Liver (tissue), 9 donors: ENCODE results near the gene STK25. TPM values are rescaled to one million over a fixed set of nuclear protein-coding genes. Genes with fewer than 3 reads are reported as not detected.

Source experiments
- DNase-seq: peaks from one replicate; pipeline ENCODE4 v3.0.0-alpha.2; 2017; ENCODE audit warnings: low spot score
- H3K27ac ChIP-seq, 2 donors: one replicate each; pipeline ENCODE4 v1.7.0; 2013; ENCODE audit warnings: inconsistent platforms in 2 of 2, low read length in 2 of 2, control low read depth in 1 of 2, low read depth in 1 of 2, mild to moderate bottlenecking in 1 of 2
- H3K27me3 ChIP-seq, 4 donors: one replicate each; pipeline versions ENCODE4 v1.6.1 to v1.7.0; 2013; ENCODE audit warnings: low read length in 3 of 4, inconsistent platforms in 1 of 4, mild to moderate bottlenecking in 1 of 4, moderate library complexity in 1 of 4; ENCODE audit not compliant: control insufficient read depth in 4 of 4, insufficient read depth in 4 of 4
- H3K36me3 ChIP-seq, 4 donors: one replicate each; pipeline versions ENCODE4 v1.6.1 to v1.7.0; 2013; ENCODE audit warnings: low read length in 3 of 4, mild to moderate bottlenecking in 3 of 4, low read depth in 1 of 4, moderate library complexity in 1 of 4; ENCODE audit not compliant: control insufficient read depth in 4 of 4, insufficient read depth in 3 of 4
- H3K4me1 ChIP-seq, 4 donors: one replicate each; pipeline versions ENCODE4 v1.6.1 to v1.7.0; 2013; ENCODE audit warnings: low read length in 3 of 4, mild to moderate bottlenecking in 3 of 4, moderate library complexity in 1 of 4; ENCODE audit not compliant: control insufficient read depth in 4 of 4, insufficient read depth in 4 of 4
- H3K4me3 ChIP-seq, 3 donors: one replicate each; pipeline versions ENCODE4 v1.6.1 to v1.7.0; 2013; ENCODE audit warnings: low read length in 3 of 3, control low read depth in 1 of 3, low read depth in 1 of 3, mild to moderate bottlenecking in 1 of 3
- H3K9ac ChIP-seq, 2 donors: one replicate each; pipeline ENCODE4 v1.7.0; 2013; ENCODE audit warnings: low read length in 2 of 2, mild to moderate bottlenecking in 2 of 2, moderate library complexity in 2 of 2, control low read depth in 1 of 2, low read depth in 1 of 2
- H3K9me3 ChIP-seq, 4 donors: one replicate each; pipeline versions ENCODE4 v1.6.1 to v1.7.0; 2013; ENCODE audit warnings: low read length in 3 of 4; ENCODE audit not compliant: control insufficient read depth in 4 of 4
- FOXA1 ChIP-seq: IDR thresholded peaks from 2 replicates; pipeline ENCODE4 v1.6.1; 2016; ENCODE audit warnings: antibody characterized with exemption
- FOXA2 ChIP-seq: IDR thresholded peaks from 2 replicates; pipeline ENCODE4 v1.6.1; 2016; ENCODE audit warnings: antibody characterized with exemption
- HNF4A ChIP-seq, 2 donors: conservative IDR thresholded peaks; 2 replicates each; pipeline ENCODE4 v1.6.1; 2016; ENCODE audit warnings: antibody characterized with exemption in 2 of 2, mild to moderate bottlenecking in 2 of 2
- HNF4G ChIP-seq: IDR thresholded peaks from 2 replicates; pipeline ENCODE4 v1.6.1; 2016; ENCODE audit warnings: antibody characterized with exemption
- JUND ChIP-seq, 2 donors: IDR thresholded peaks; 2 replicates each; pipeline ENCODE4 v1.6.1; 2016; ENCODE audit warnings: antibody characterized with exemption in 2 of 2
- NR2F2 ChIP-seq: IDR thresholded peaks from 2 replicates; pipeline ENCODE4 v1.6.1; 2016; ENCODE audit warnings: antibody characterized with exemption
- RAD21 ChIP-seq, 2 donors: IDR thresholded peaks; 2 replicates each; pipeline ENCODE4 v1.6.1; 2016; ENCODE audit warnings: antibody characterized with exemption in 2 of 2, mild to moderate bottlenecking in 2 of 2
- RXRA ChIP-seq, 2 donors: IDR thresholded peaks; 2 replicates each; pipeline ENCODE4 v1.6.1; 2017 to 2018; ENCODE audit warnings: antibody characterized with exemption in 2 of 2, mild to moderate bottlenecking in 1 of 2
- WGBS: extraction: QIAGEN DNeasy Blood & Tissue Kit; methylation state at CpG from one replicate; pipeline ENCODE4 v1.1.7; 2013; 5-methylcytosine and 5-hydroxymethylcytosine counted together
- polyA plus RNA-seq, 2 donors: library from polyadenylated mRNA; stranded (reverse) in 1 of 2; unstranded in 1 of 2; fragments of 200-250 nt in 1 of 2; fragments of >200 nt in 1 of 2; fragmentation: Nextera tagmentation in 1 of 2; extraction: Ambion mirVana in 1 of 2; gene quantifications; one replicate each; pipeline versions ENCODE4 v1.2.1 to v1.2.3, GENCODE V29; 2013 to 2015
- total RNA-seq, 2 donors: library from RNA; depleted of rRNA; stranded (reverse); fragments of >200 nt; gene quantifications; one replicate each; pipeline ENCODE4 v1.2.3, GENCODE V29; 2014
- TF ChIP-seq, protein P1 (sequence below): IDR thresholded peaks from 2 replicates; pipeline ENCODE4 v1.6.1; 2016; ENCODE audit warnings: antibody characterized with exemption
- TF ChIP-seq, protein P2 (sequence below): fragments of 150-350 bp; IDR thresholded peaks from 2 replicates; pipeline ENCODE4 v1.5.1; 2017; ENCODE audit warnings: improper control_type of control experiment, low read depth, low read length; ENCODE audit not compliant: missing input control
- TF ChIP-seq, protein P3 (sequence below): IDR thresholded peaks from 2 replicates; pipeline ENCODE4 v1.6.1; 2016; ENCODE audit warnings: antibody characterized with exemption
- TF ChIP-seq, protein P4 (sequence below): IDR thresholded peaks from 2 replicates; pipeline ENCODE4 v1.6.1; 2016; ENCODE audit warnings: antibody characterized with exemption, mild to moderate bottlenecking
- donor health status: healthy.
- donor health status: healthy.
- donor health status: healthy.
- donor health status: healthy.
- donor health status: healthy.

STK25 gene
- total and polyA plus RNA-seq, 4 donors, result 43.4 to 85.6 (median 67.3) TPM

DNA sequence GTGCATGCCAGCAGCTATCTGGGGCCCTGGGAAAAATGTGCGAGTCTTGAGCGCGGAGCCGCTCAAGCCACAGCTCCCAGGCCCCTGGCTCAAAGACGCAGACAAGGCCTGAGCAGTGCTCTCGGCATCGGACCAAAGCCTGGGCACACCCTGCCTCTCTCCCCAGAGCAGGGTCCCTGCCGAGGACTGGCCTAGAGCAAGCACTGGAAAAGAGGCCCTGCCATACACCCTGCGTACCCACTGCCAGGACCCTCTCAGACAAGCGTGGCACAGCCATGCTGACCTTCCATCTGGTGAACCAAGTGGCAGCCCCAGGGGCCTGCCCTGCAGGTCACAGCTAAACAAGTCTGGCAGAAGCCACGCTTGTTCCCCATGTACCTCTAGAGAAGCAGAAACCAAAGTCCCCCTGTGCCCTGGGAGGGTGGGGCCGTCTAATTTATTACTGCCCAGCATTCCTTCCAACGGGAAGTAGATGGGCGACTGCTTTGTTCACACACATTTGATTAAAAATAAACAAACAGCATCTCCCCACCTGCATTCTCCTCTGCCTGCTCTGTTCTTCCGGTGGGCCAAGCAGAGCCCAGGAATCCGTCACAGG, 14.0 kb downstream of the STK25 start:
- TF ChIP-seq, protein P1, sequence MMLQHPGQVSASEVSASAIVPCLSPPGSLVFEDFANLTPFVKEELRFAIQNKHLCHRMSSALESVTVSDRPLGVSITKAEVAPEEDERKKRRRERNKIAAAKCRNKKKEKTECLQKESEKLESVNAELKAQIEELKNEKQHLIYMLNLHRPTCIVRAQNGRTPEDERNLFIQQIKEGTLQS, result no peak
- TF ChIP-seq RAD21 (IDR thresholded peaks at IDR 0.05), result no peak
- no peak for TF ChIP-seq RXRA (IDR thresholded peaks at IDR 0.05)
- TF ChIP-seq FOXA2, result no peak
- TF ChIP-seq NR2F2, result no peak
- no peak for TF ChIP-seq HNF4G
- no peak for TF ChIP-seq FOXA1
- Histone ChIP-seq H3K9ac (no peak overlapping the region), H3K9me3 (no peaks in the 10 kb centered on the region), H3K36me3 (peaks cover 15 to 73% (median 26%) of the 10 kb centered on the region in 4 donors), H3K27ac (no peak overlapping the region), H3K4me1 (no peaks in the 10 kb centered on the region), H3K4me3 (no peak overlapping the region), H3K27me3 (no peaks in the 10 kb centered on the region)
- DNase-seq, result no peak
- 94% methylated on average over 16 of the region's 16 CpGs for WGBS

DNA sequence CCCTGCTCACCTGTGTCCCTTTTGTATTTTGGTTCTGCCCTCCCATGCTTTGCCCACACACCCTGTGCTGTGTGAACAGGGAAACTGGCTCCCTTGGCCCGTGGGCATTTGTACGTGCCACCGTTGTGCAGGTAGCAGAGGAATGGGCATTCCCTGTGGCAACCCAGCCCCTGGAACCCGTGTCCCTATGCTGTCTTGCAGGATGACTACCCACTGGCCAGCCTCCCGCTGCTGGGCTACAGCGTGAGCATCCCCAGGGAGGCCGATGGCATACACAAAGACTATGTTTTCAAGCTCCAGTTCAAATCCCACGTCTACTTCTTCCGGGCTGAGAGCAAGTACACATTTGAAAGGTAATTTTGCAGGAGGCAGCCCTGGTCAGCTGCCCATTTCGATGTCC, 15.3 kb downstream of the STK25 start:
- TF ChIP-seq HNF4A (conservative IDR thresholded peaks at IDR 0.05) (no peak), JUND (IDR thresholded peaks at IDR 0.05) (no peak), RXRA (IDR thresholded peaks at IDR 0.05) (no peak)
- TF ChIP-seq, protein P2, sequence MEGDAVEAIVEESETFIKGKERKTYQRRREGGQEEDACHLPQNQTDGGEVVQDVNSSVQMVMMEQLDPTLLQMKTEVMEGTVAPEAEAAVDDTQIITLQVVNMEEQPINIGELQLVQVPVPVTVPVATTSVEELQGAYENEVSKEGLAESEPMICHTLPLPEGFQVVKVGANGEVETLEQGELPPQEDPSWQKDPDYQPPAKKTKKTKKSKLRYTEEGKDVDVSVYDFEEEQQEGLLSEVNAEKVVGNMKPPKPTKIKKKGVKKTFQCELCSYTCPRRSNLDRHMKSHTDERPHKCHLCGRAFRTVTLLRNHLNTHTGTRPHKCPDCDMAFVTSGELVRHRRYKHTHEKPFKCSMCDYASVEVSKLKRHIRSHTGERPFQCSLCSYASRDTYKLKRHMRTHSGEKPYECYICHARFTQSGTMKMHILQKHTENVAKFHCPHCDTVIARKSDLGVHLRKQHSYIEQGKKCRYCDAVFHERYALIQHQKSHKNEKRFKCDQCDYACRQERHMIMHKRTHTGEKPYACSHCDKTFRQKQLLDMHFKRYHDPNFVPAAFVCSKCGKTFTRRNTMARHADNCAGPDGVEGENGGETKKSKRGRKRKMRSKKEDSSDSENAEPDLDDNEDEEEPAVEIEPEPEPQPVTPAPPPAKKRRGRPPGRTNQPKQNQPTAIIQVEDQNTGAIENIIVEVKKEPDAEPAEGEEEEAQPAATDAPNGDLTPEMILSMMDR, result no peak
- TF ChIP-seq, protein P3, sequence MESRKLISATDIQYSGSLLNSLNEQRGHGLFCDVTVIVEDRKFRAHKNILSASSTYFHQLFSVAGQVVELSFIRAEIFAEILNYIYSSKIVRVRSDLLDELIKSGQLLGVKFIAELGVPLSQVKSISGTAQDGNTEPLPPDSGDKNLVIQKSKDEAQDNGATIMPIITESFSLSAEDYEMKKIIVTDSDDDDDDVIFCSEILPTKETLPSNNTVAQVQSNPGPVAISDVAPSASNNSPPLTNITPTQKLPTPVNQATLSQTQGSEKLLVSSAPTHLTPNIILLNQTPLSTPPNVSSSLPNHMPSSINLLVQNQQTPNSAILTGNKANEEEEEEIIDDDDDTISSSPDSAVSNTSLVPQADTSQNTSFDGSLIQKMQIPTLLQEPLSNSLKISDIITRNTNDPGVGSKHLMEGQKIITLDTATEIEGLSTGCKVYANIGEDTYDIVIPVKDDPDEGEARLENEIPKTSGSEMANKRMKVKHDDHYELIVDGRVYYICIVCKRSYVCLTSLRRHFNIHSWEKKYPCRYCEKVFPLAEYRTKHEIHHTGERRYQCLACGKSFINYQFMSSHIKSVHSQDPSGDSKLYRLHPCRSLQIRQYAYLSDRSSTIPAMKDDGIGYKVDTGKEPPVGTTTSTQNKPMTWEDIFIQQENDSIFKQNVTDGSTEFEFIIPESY, result no peak
- TF ChIP-seq, protein P4, sequence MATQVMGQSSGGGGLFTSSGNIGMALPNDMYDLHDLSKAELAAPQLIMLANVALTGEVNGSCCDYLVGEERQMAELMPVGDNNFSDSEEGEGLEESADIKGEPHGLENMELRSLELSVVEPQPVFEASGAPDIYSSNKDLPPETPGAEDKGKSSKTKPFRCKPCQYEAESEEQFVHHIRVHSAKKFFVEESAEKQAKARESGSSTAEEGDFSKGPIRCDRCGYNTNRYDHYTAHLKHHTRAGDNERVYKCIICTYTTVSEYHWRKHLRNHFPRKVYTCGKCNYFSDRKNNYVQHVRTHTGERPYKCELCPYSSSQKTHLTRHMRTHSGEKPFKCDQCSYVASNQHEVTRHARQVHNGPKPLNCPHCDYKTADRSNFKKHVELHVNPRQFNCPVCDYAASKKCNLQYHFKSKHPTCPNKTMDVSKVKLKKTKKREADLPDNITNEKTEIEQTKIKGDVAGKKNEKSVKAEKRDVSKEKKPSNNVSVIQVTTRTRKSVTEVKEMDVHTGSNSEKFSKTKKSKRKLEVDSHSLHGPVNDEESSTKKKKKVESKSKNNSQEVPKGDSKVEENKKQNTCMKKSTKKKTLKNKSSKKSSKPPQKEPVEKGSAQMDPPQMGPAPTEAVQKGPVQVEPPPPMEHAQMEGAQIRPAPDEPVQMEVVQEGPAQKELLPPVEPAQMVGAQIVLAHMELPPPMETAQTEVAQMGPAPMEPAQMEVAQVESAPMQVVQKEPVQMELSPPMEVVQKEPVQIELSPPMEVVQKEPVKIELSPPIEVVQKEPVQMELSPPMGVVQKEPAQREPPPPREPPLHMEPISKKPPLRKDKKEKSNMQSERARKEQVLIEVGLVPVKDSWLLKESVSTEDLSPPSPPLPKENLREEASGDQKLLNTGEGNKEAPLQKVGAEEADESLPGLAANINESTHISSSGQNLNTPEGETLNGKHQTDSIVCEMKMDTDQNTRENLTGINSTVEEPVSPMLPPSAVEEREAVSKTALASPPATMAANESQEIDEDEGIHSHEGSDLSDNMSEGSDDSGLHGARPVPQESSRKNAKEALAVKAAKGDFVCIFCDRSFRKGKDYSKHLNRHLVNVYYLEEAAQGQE, result no peak
- no peaks in the 10 kb centered on the region for H3K27me3 ChIP-seq
- no peaks in the 10 kb centered on the region for H3K4me1 ChIP-seq
- DNase-seq, result no peak
- no peak overlapping the region for H3K4me3 ChIP-seq
- peaks cover 13 to 69% (median 28%) of the 10 kb centered on the region in 4 donors for H3K36me3 ChIP-seq
- no peak overlapping the region for H3K9ac ChIP-seq
- no peaks in the 10 kb centered on the region for H3K9me3 ChIP-seq
- H3K27ac ChIP-seq, result no peak overlapping the region
- WGBS, result 94% methylated on average over 10 of the region's 10 CpGs
